K562 (cell line): ENCODE measurements around the gene NAGLU. TPM values are rescaled to one million over a fixed set of nuclear protein-coding genes. Genes with fewer than 3 reads are reported as not detected.
A peak's percentile ranks its signal among the peaks of the same experiment; 100 is the strongest.

Experiments
- CBX2 ChIP-seq: fragments of 200-600 bp; sonication (generic); IDR thresholded peaks from one replicate; pipeline ENCODE4 v1.6.1; 2012; ENCODE audit warnings: mild to moderate bottlenecking, low read length, inconsistent platforms; ENCODE audit not compliant: insufficient read depth, poor library complexity, severe bottlenecking
- FOSL1 ChIP-seq: fragments of 200-800 bp; sonication (Bioruptor generic); conservative IDR thresholded peaks from 2 replicates; pipeline ENCODE4 v1.6.1; 2016; ENCODE audit warnings: missing genetic modification characterization, missing compliant biosample characterization
- NR2C1 ChIP-seq, 2 experiments: fragments of 450-650 bp; IDR thresholded peaks; 2 replicates each; pipeline ENCODE4 v1.6.1; 2017; ENCODE audit warnings: mild to moderate bottlenecking in 2 of 2, antibody characterized with exemption in 1 of 2, inconsistent platforms in 1 of 2, missing compliant biosample characterization in 1 of 2, missing genetic modification characterization in 1 of 2
- POLR3G ChIP-seq: IDR thresholded peaks from 2 replicates; pipeline ENCODE4 v1.6.1; 2011; ENCODE audit not compliant: insufficient read length, insufficient replicate concordance; ENCODE audit errors: extremely low read depth
- SAFB ChIP-seq: fragments of 200-400 bp; formaldehyde crosslinking; IDR thresholded peaks from 2 replicates; pipeline ENCODE4 v1.6.1; 2017; ENCODE audit warnings: low read depth, low read length, borderline replicate concordance
- ZFP1 ChIP-seq: fragments of 450-650 bp; formaldehyde crosslinking; IDR thresholded peaks from 2 replicates; pipeline ENCODE4 v1.4.0; 2020; ENCODE audit warnings: mild to moderate bottlenecking, mixed read lengths
- polyA plus RNA-seq, 8 experiments: library from polyadenylated mRNA; depleted of rRNA in 4 of 8; stranded (reverse) in 5 of 8; unstranded in 3 of 8; fragments of >200 nt; fragmentation: Nextera tagmentation in 2 of 8; fragmentation: Illumina TruSeq in 1 of 8; extraction: Ambion mirVana in 2 of 8; extraction: Trizol in 1 of 8; gene quantifications; 2 replicates each; pipeline versions ENCODE4 v1.2.1 to v1.2.3, GENCODE V29; 2011 to 2014; ENCODE audit warnings: inconsistent platforms in 1 of 8, missing spikeins in 1 of 8
- total RNA-seq, 7 experiments: library from RNA; depleted of rRNA in 6 of 7; stranded (reverse); fragments of >200 nt in 6 of 7; fragmentation: Illumina TruSeq in 2 of 7; extraction: Trizol in 2 of 7; gene quantifications; 2 replicates each; pipeline versions ENCODE4 v1.2.1 to v1.2.3, GENCODE V29; 2011 to 2021; ENCODE audit warnings: low replicate concordance in 1 of 7
- TF ChIP-seq, protein P1 (sequence below): fragments of 450-650 bp; IDR thresholded peaks from 2 replicates; pipeline ENCODE4 v1.6.1; 2016; ENCODE audit warnings: low read depth
- TF ChIP-seq, protein P2 (sequence below): fragments of 250-450 bp; sonication (Bioruptor Pico); IDR thresholded peaks from 2 replicates; pipeline ENCODE4 v1.9.0; 2021; ENCODE audit warnings: mild to moderate bottlenecking, inconsistent platforms
- TF ChIP-seq, protein P3 (sequence below): fragments of 150-350 bp; IDR thresholded peaks from 2 replicates; pipeline ENCODE4 v1.6.1; 2014; ENCODE audit warnings: low read depth, mild to moderate bottlenecking, low read length, borderline replicate concordance
- TF ChIP-seq, protein P4 (sequence below): fragments of 250-450 bp; sonication (Bioruptor Pico); IDR thresholded peaks from 2 replicates; pipeline ENCODE4 v1.8.0; 2021; ENCODE audit warnings: borderline replicate concordance, mild to moderate bottlenecking, moderate library complexity; ENCODE audit not compliant: poor library complexity, severe bottlenecking

NAGLU gene
- total and polyA plus RNA-seq, 9 of the 15 experiments (the other 6 are each of a cell fraction or from before 2014, with no cell fraction given): 0.04 to 21.5 (median 8.5) TPM

DNA sequence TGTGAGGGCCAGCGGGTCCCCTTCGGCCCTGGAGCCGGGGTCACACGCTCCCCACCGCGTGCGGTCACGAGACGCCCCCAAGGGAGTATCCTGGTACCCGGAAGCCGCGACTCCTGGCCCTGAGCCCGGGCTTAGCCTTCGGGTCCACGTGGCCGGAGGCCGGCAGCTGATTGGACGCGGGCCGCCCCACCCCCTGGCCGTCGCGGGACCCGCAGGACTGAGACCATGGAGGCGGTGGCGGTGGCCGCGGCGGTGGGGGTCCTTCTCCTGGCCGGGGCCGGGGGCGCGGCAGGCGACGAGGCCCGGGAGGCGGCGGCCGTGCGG, at the start of gene NAGLU (continued):
- TF ChIP-seq, protein P1, sequence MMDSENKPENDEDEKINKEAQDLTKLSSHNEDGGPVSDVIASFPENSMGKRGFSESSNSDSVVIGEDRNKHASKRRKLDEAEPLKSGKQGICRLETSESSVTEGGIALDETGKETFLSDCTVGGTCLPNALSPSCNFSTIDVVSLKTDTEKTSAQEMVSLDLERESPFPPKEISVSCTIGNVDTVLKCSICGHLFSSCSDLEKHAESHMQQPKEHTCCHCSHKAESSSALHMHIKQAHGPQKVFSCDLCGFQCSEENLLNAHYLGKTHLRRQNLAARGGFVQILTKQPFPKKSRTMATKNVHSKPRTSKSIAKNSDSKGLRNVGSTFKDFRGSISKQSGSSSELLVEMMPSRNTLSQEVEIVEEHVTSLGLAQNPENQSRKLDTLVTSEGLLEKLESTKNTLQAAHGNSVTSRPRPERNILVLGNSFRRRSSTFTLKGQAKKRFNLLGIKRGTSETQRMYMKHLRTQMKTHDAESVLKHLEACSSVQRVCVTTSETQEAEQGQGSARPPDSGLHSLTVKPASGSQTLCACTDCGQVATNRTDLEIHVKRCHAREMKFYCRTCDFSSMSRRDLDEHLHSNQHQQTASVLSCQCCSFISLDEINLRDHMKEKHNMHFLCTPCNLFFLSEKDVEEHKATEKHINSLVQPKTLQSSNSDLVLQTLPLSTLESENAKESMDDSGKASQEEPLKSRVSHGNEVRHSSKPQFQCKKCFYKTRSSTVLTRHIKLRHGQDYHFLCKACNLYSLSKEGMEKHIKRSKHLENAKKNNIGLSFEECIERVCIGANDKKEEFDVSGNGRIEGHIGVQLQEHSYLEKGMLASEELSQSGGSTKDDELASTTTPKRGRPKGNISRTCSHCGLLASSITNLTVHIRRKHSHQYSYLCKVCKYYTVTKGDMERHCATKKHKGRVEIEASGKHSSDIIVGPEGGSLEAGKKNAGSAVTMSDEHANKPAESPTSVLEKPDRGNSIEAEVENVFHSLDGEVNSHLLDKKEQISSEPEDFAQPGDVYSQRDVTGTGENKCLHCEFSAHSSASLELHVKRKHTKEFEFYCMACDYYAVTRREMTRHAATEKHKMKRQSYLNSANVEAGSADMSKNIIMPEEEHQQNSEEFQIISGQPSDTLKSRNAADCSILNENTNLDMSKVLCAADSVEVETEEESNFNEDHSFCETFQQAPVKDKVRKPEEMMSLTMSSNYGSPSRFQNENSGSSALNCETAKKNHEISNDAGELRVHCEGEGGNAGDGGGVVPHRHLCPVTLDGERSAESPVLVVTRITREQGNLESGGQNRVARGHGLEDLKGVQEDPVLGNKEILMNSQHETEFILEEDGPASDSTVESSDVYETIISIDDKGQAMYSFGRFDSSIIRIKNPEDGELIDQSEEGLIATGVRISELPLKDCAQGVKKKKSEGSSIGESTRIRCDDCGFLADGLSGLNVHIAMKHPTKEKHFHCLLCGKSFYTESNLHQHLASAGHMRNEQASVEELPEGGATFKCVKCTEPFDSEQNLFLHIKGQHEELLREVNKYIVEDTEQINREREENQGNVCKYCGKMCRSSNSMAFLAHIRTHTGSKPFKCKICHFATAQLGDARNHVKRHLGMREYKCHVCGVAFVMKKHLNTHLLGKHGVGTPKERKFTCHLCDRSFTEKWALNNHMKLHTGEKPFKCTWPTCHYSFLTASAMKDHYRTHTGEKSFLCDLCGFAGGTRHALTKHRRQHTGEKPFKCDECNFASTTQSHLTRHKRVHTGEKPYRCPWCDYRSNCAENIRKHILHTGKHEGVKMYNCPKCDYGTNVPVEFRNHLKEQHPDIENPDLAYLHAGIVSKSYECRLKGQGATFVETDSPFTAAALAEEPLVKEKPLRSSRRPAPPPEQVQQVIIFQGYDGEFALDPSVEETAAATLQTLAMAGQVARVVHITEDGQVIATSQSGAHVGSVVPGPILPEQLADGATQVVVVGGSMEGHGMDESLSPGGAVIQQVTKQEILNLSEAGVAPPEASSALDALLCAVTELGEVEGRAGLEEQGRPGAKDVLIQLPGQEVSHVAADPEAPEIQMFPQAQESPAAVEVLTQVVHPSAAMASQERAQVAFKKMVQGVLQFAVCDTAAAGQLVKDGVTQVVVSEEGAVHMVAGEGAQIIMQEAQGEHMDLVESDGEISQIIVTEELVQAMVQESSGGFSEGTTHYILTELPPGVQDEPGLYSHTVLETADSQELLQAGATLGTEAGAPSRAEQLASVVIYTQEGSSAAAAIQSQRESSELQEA: no peak
- TF ChIP-seq FOSL1 (tag) (peak; percentile 54; the same call in 1 of the 2 replicates), SAFB (peak; percentile 35; the same call in 1 of the 2 replicates), ZFP1 (CRISPR knock-in tag) (no peak), CBX2 (no peak), NR2C1 (IDR thresholded peaks at IDR 0.05) (peak; percentile 35; the same call in 1 of the 2 replicates), NR2C1 (tag; IDR thresholded peaks at IDR 0.05) (no peak), POLR3G (no peak)
- TF ChIP-seq, protein P2, sequence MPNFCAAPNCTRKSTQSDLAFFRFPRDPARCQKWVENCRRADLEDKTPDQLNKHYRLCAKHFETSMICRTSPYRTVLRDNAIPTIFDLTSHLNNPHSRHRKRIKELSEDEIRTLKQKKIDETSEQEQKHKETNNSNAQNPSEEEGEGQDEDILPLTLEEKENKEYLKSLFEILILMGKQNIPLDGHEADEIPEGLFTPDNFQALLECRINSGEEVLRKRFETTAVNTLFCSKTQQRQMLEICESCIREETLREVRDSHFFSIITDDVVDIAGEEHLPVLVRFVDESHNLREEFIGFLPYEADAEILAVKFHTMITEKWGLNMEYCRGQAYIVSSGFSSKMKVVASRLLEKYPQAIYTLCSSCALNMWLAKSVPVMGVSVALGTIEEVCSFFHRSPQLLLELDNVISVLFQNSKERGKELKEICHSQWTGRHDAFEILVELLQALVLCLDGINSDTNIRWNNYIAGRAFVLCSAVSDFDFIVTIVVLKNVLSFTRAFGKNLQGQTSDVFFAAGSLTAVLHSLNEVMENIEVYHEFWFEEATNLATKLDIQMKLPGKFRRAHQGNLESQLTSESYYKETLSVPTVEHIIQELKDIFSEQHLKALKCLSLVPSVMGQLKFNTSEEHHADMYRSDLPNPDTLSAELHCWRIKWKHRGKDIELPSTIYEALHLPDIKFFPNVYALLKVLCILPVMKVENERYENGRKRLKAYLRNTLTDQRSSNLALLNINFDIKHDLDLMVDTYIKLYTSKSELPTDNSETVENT (CRISPR knock-in tag): peak; percentile 39
- TF ChIP-seq, protein P3, sequence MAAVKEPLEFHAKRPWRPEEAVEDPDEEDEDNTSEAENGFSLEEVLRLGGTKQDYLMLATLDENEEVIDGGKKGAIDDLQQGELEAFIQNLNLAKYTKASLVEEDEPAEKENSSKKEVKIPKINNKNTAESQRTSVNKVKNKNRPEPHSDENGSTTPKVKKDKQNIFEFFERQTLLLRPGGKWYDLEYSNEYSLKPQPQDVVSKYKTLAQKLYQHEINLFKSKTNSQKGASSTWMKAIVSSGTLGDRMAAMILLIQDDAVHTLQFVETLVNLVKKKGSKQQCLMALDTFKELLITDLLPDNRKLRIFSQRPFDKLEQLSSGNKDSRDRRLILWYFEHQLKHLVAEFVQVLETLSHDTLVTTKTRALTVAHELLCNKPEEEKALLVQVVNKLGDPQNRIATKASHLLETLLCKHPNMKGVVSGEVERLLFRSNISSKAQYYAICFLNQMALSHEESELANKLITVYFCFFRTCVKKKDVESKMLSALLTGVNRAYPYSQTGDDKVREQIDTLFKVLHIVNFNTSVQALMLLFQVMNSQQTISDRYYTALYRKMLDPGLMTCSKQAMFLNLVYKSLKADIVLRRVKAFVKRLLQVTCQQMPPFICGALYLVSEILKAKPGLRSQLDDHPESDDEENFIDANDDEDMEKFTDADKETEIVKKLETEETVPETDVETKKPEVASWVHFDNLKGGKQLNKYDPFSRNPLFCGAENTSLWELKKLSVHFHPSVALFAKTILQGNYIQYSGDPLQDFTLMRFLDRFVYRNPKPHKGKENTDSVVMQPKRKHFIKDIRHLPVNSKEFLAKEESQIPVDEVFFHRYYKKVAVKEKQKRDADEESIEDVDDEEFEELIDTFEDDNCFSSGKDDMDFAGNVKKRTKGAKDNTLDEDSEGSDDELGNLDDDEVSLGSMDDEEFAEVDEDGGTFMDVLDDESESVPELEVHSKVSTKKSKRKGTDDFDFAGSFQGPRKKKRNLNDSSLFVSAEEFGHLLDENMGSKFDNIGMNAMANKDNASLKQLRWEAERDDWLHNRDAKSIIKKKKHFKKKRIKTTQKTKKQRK: no peak
- TF ChIP-seq, protein P4, sequence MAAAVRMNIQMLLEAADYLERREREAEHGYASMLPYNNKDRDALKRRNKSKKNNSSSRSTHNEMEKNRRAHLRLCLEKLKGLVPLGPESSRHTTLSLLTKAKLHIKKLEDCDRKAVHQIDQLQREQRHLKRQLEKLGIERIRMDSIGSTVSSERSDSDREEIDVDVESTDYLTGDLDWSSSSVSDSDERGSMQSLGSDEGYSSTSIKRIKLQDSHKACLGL (CRISPR knock-in tag): peak; percentile 48
